Stimulated activated CD4-positive, alpha-beta T cell treated with anti-CD3 and anti-CD28 coated beads, Interleukin-4, amount 100 ng/mL, for 48 hours (primary cell): Measurements from ENCODE around the gene RAD54L.
"Not testable (repeated sequence)": the region's sequence is repeated elsewhere in the genome, so short reads cannot be mapped to it uniquely, and the experiment has no call there.

Experiments used
- DNase-seq, 2 donors: peaks; one replicate each; pipeline ENCODE4 v3.0.0-alpha.2; 2020; ENCODE audit warnings: low read depth in 2 of 2

RAD54L gene

GRCh38 chr1:46285730-46286477 is 38.3 kb downstream of the RAD54L start:
- DNase-seq: peak; percentile 11 to 20

GRCh38 chr1:46288485-46289133 is 41.0 kb downstream of the RAD54L start:
- DNase-seq: no peak

- no peak for DNase-seq
These were observed 41.6 kb downstream of the RAD54L start for GRCh38 chr1:46289134-46289494.

- no peak for DNase-seq
These were observed 42.4 kb downstream of the RAD54L start for GRCh38 chr1:46289976-46290375.

GRCh38 chr1:46295306-46295705 is 47.7 kb downstream of the RAD54L start:
- no peak for DNase-seq

- DNase-seq: no peak
These were observed 50.8 kb downstream of the RAD54L start for GRCh38 chr1:46298387-46298786.

- DNase-seq: no peak
These were observed 53.3 kb downstream of the RAD54L start for GRCh38 chr1:46300673-46301405.

GRCh38 chr1:46301406-46301807 is 53.8 kb downstream of the RAD54L start:
- no peak for DNase-seq

GRCh38 chr1:46301808-46302640 is 54.5 kb downstream of the RAD54L start:
- DNase-seq: peak; percentile 34 to 43

GRCh38 chr1:46302641-46303037 is 55.1 kb downstream of the RAD54L start:
- DNase-seq: peak; percentile 11 to 19

GRCh38 chr1:46303038-46303871 is 55.7 kb downstream of the RAD54L start, which contains the start of the genes LRRC41 and UQCRH:
Gene LRRC41 (minus strand): TSS chr1:46303616. CDS start chr1:46303322, 294 bp downstream.
Gene UQCRH (plus strand): TSS chr1:46303698. CDS start chr1:46303767, 69 bp downstream.
- DNase-seq: peak; percentile 87 to 90

- DNase-seq: no peak
These were observed 56.3 kb downstream of the RAD54L start for GRCh38 chr1:46303872-46304326.

- DNase-seq: no peak
These were observed 58.6 kb downstream of the RAD54L start for GRCh38 chr1:46306159-46306530.

- DNase-seq: no peak
These were observed 62.0 kb downstream of the RAD54L start for GRCh38 chr1:46309401-46310159.

GRCh38 chr1:46310321-46310720 is 62.8 kb downstream of the RAD54L start:
- DNase-seq: no peak

GRCh38 chr1:46315669-46316403 is 68.3 kb downstream of the RAD54L start:
- no peak for DNase-seq

- DNase-seq: no peak
These were observed 69.8 kb downstream of the RAD54L start for GRCh38 chr1:46317323-46317722.

- DNase-seq: not testable (repeated sequence)
These were observed 71.7 kb downstream of the RAD54L start for GRCh38 chr1:46319301-46319700.
